Activated T-cell treated with anti-CD3 and anti-CD28 coated beads for 24 hours (primary cell): ENCODE data around the gene ALDH1A1.

Experiments
- DNase-seq: peaks from one replicate; pipeline ENCODE4 v3.0.0-alpha.2; 2020; ENCODE audit warnings: low read depth

ALDH1A1 gene

DNA sequence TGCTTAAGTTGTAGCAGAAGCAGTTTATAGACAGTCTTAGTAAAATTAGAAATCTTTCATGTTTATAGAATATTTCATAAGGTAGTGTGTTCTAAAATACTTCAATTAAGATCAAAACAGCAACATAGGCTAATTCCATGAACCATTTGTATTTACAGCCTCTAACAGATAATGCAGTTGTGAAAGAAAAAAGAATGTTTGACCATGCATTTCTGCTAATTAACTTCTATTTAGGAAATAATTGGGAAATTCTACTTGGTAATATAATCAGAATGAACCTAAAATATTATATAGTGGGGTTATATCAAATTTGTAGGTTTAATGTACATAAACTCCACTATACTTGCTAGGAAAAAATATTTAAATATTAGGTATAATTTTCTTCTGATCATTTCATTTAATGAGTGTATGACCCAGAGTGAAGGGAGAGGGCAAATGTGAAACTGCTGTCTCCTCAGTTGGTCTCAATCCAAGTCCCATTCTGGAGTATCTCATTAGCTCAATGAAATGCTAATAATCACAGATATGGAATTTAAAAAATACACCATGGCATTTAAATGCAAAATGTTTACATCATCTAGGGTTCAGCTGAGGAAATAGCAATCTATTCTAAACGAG, 34.9 kb downstream of the ALDH1A1 start:
- DNase-seq: no peak

DNA sequence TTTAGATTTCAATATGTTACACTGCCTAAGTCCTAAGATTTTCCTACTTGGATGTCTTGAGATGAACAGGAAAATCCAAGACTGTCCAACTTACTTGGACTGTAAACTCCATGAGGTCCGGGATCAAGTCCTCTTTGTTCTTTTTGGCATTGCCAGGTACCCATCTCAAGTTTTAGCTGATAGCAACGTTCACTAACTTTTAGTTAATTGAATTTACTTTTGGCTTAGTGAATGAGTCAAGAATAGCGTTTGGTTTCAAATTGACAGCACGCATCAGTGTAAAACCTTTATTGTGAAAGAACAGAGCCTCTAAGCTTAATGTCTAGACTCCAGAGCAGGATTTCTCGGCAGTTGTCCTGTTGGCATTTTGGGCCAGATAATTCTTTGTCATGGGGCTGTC, 37.2 kb downstream of the ALDH1A1 start:
- no peak for DNase-seq

DNA sequence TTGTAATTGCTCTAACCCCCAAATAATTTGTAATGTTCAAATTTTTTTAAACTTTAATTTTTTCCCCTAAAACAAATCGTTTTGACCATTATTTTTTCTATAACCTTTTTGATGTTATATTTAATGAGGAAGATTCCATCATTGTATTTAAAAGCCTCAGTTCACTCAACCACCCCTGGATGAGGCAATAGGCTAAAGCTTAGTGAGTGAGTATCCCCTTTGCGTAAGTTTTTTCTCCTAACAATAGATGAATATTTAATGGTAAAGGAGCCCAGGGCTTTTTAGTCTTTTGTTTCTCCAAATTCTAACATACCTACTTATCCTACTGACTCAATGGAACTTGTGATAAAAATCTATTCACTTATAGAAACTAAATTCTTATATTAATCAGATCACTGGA, 38.1 kb downstream of the ALDH1A1 start:
- no peak for DNase-seq

DNA sequence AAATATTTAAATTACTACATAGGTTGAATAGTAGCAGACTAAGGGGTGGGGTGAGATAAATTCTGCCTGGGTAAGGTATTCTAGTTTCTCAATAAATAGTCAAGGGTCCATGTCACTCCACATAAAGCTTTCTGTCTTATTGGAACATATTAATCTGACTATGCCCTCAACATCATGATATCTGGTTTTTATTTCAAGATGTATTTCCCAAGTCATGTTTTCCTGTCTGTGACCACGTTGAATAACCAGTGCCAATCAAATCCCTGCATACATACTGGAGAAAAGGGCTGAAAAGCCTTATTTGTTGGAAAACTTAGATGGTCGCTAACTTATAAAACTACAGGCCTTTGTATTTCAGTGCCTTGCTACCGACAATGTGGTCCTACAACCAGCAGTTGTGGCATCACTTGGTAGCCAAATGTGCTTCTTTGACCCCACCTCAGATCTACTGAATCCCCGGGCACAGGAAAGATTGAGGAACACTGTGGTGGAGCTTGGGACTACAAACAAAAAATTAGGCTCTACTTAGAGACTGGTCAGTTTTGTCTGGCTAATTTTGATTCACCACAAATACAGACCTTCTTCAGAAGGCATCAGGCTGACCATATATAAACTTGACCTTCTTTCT, 39.4 kb downstream of the ALDH1A1 start:
- no peak for DNase-seq

DNA sequence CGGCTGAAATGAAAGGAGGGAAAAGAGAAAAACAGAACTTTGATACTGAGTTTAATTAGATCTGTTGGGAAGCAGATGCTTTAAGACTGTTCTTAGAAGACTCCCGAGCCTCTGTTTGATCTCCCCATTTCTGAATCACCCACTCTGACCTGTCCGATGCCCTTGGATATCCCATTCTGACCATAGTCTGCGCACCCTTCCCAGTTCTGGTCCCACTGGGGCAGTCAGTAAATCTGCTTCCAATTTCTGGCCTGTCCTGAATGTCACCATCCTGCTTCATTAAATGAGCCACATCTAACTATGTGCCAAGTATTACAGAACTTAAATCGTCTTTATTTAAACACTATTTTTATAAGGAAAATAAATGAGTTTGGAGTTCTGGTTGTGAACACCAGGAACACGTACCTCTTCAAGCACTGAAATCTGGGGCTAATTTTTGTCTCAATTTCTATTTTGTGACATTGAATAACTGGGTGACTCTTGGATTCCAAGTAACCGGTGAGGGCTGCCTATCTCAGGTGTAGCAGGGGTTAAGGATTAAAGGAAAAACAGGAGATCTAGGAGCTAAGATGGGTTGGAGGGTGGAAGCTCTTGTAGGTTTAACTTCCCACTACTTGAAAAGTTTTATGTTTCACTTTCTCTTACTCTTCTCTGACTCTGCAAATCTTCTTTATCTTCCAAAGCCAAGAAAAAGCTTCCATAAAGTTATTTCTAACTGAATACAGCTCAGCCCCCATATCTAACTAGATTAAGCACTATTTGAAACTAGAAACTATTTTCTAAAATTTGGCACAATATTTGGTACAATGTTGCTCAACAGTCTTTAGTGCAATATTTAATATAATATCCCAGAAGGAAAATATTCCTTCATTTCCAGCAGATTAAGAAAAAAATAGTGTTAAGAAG, 40.1 kb downstream of the ALDH1A1 start:
- DNase-seq: no peak

DNA sequence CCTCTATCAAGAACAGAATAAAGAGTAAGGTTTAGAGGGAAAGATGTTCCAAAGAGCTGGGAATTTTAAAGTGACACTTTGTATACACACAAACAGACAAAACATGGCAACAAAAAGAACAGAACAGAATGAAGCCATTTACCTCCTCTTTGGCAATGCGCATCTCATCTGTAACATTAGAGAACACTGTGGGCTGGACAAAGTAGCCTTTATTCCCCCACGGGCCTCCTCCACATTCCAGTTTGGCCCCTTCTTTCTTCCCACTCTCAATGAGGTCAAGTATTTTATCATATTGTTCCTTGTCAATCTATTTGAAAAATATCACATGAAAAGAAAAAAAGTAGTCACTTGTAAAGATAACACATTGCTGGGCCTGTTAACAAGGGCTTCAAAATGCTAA, 41.0 kb downstream of the ALDH1A1 start:
- DNase-seq: no peak

DNA sequence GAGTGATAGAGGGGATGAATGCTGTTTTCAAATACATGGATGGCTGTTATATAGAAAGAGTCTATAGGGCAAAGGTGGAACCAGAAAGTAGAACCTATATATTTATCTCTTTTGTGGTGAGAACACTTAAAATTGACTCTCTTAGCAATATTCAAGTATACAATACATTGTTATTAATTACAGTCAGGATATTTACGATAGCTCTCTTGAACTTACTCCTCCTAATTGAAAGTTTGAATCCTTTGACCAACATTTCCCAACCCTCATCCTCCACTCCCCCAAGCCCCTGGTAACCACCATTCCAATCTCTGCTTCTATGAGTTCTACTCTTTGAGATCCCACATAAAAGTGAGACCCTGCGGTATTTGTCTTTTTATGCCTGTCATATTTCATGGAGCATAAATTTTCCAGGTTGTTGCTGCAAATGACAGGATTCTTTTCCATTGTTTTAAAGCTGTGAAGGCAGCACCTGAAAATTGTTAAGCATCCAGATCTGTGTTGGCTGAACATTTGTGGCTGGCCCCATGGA, 41.5 kb downstream of the ALDH1A1 start:
- DNase-seq: no peak

DNA sequence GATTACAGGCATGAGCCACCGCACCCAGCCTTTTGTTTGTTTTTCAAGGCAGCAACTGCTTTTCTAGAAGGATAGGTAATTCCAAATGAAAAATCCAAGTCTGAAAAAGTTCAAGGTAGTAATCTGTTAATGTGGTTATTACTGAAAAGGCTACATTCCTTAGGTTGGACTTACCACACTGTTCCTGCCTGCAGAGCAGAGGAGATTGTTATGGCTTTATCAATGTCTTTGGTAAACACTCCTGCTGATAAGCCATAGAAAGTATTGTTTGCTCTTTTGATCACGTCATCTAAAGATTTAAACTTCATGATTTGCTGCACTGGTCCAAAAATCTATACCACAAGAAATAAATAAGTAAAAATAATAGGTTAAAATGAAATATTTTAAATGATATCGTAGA, 43.4 kb downstream of the ALDH1A1 start:
- no peak for DNase-seq

DNA sequence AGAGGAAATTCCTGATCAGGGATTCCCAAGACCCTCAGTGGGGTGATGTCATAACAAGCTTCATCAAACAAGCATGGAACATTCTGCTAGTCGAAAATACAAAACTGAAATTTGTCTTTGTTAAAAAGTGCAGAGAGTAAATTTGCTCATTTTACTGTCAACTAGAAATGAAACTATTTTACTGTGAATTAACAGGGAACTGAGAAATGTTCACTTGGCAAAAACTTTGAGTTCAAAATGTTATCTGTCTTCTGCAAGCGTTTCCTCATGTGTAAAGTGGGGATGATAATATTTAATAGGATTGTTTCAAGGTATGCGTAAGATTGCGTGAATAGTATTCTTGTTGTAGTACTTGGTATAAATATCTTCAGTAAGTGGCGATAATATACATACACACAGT, 45.4 kb downstream of the ALDH1A1 start:
- no peak for DNase-seq

DNA sequence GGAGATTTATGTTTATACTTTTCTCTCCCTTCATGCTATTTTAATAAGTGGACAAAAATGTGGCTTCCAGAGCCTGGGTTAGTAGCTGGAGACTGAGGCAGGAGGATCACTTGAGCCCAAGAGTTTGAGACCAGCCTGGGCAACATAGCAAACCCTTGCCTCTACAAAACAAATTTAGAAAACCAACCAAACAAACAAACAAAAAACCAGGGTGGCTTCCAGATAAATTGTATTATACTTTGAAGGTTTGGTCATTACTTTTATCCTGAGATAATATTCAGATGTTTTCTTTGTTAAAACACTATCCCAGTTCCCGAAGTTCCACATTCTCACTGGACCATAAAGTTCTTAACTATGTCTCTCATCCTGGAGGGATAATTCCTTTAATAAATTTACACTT, 46.0 kb downstream of the ALDH1A1 start:
- DNase-seq: no peak

DNA sequence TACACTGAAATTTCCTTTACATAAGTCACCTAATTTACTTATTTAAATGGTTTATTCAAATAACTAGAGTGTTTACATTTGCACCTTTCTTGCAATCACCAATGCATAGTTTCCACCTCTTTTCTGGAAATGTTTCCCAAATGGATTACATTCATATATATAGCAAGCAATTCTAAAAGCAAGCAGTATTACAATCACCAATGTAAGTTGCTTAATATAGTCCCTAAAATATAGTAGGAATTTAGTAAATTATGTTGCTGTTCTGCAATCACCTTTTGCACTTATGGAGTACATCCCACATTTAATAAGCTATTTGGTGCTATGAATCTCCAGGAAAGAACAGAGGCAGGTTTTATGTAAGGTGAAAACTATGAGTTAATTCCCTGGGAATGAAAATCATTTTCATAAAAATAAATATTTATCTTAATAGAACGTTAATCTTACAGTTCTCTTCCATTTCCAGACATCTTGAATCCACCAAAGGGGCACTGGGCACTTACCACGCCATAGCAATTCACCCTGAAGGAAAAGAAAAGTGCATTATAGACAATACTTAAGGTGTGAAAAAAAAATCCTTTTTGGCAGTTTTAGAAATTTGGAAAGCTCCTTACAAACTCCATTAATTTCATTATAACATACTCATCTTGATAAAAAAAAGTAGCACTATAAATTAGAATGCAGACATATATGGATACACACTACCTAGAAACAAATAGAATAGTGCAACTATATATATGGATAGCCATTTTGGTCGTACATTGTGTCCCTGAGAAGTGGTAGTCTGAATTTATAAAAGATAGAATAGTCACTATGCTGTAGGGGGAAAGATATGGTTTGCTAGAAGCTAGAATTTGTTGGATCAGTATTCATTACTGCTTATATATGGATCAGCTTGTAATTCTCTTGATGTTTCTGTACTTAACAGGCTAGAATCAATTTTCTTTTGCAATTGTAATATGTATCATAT, 47.1 kb downstream of the ALDH1A1 start:
- no peak for DNase-seq

DNA sequence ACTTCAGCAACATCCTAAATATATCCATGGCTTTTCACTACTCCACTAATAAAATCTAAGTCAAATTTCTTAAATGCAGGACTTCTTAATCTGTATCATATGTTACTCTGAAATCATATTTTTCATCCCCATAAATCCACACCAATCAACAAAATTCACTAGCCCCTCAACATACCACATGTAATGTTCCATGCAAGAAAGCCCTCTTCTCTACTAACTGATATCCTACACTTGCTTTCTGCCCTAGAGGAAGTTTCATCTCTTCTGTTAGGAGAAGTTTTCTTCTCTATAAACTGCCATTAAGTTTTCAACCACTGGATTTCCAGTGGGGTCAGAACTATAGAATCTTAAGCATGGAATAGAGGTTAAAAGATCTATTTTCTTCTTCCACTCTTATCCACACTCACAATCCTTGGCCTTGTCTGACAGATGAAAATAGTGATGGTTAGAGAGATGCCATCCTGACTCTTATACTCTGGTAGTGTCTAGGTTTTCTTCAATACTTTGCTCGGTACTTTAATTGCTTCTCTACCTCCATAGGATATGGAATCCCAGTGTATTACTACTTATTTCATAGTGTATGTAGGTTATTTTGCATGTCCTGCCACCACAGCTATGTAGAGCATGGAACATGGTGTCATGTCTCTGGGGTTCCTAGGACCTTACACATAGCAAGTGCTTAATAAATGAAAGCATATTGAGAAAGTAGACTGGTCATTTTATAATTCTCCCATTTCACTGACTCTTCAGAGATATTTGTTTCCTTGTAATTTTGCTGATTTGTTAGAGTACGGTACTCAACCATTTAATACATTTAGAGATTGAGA, 48.4 kb downstream of the ALDH1A1 start:
- no peak for DNase-seq

DNA sequence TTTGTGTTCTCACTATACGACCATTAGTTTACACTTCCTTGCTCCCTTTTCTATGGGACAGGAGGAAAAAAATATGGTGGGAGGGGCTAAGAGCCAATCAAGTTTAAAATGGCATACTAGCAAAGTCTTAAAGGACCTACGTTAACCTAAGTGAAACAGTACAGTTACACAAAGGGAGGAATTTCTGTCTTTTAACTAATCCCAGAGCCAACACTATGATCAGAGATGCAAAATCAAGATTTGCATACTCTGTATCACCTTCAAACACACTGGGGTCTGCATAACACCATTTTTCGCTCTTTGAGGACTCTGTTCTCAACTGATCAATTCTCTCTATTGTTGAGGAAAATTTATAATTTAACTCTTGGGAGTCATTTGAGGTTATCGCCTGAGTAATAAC, 49.8 kb downstream of the ALDH1A1 start:
- DNase-seq: no peak

DNA sequence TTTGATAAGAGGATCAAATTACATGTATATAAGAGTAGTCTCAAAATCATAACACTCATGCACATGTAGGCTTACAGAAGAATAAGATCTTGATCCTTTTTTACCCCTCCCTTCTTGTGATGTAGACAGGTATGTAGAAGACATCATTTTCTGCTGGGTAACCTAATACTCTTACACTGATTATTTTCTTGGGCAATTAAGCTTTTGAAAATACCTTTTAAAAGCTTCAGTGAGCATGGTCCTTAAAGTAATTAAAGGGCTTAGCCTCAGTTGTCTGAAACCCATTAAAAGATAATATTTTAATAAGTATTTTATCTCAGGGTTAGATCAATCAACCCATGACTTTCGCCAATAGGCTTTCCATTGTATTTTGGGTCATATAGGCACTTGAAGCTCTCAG, 50.6 kb downstream of the ALDH1A1 start:
- DNase-seq: no peak

DNA sequence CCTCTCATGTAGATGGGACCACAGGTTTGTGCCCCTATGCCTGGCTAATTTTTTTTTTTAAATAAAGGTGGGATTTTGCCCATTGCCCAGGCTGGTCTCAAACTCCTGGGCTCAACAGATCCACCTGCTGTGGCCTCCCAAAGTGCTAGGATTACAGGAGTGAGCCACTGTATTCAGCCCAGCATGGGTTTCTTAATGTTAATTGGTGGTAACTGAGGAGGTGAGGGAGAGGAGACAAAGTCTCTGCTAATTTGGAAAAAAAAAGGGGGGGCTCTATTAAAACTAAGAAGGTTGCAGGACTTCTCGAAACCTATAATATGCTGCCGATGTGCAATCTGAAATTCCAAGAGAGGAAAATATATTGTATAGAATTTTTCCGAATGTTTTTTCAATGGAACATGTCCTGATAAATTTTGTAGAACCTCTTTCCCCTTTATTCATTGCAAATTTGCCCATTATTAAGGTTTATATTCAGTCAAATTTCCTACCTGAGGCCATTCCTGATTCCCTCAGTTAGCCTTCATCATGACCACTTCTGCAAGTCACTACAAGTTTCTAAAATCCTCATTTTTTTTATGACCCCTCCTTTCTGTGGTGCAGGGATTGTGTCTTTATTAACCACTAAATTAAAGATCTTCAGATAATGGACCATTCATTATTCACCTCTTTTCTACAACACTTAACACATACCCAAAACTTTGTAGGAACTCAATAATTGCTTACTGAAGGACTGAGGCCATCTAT, 52.9 kb downstream of the ALDH1A1 start:
- no peak for DNase-seq

DNA sequence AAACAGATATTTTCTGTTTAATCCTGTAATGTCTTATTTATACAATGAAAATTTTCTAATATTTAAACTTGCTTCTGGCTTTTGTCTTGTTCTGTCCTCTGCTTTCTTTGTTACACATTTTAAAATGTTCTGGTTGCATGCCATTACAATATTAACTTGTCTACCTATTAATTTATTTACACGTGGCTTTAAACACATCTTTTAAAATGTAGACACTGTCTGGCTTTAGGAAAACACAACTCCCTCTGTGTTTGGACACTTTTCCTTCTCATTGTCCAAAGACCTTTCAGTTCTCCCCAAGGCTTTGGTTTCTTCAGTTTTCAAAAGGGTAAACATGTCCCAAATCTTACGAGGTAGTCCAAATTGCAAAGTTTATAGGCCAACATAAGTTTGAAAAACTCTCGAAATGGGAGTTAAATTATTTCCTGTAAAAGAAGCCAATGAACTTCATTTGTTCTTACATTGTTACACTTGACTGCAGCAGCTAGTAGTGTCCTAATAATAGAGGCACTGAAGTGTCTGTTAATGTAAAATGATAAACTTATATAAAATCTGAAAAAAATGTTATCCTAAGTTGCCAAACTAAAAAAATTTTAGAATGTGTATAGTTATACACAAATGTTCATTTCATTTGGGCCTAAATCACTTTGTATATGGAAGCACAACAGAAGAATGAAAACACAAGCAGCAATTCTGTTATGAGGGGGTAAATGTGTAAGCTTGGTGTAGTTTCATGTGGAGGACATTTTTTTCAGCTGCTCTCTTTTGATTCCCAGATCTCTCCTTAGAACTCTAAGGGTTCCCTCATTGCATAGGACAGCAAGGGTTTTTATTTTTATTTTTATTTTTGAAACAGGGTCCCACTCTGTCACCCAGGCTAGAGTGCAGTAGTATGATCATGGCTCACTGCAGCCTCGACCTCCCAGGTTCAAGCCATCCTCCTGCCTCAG, 53.8 kb downstream of the ALDH1A1 start:
- no peak for DNase-seq

DNA sequence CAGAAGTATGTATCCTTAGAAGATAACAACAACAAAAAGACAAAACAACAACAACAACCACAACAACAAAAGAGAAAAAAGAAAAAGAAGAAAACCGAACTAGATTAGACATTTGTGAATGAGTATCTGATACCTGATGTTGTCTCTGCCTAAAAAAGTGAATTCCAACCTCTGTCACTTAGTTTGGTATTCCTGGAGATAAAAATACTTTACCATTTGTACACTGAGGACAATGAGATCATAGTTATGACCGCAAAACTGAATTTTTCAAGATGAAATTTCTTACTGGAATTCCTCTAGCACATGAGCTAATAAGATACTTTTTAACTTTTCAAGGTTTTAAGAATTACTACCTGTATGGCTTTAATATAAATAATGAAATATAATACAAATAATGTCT, 54.5 kb downstream of the ALDH1A1 start:
- no peak for DNase-seq

DNA sequence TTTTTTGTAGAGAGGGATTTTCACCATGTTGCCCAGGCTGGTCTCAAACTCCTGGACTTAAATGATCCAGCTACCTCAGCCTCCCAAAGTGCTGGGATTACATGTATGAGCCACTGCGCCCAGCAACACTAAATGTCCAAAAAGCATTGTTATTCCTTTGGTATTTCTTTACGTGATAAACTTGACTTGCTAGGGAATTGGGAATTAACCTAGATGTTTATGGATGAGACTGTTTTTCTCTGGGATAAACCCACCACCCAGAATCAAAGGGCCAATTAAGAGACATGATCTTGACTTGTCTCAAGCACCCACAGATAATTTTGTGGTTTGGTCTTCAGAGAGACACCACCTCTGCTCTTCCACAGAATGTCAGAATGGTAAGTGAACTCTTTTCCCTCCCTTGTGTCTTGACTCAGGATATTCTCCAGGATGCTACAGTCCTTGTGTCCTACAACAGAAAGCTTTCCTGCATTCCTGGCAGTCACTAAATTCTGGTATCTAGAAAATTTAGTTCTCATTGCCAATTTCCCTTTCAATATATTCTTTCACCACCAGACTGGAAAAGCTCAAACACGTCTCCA, 55.7 kb downstream of the ALDH1A1 start:
- no peak for DNase-seq

DNA sequence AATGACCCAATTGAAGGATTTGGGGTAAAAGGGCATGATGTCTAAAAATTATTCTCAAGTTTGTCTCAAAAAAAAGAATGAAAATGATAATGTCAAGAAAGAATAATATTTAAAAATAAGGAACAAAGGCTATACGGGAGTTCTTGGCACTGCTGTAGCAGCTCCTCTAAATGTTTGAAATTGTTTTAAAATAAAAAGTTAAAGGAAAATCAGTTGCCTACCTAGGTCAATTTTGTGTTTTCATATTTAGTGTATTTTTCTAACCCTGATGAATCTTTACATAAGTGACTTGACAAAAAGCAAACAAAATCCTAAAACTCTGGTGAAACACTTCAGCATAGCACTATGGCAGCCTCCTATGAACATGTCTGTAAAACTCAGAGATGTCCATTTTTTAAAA, 56.4 kb downstream of the ALDH1A1 start:
- no peak for DNase-seq
